Esophagus squamous epithelium (tissue), 4 donors: ENCODE results near the gene ICAM3.

Experiments
- POLR2A ChIP-seq, 4 donors: fragments of 450-650 bp; IDR thresholded peaks; one replicate each; pipeline ENCODE4 v1.6.1; 2017; ENCODE audit warnings: antibody characterized with exemption in 4 of 4, mild to moderate bottlenecking in 4 of 4, moderate library complexity in 3 of 4
- TF ChIP-seq, protein P1 (sequence below), 6 experiments: fragments of 450-650 bp in 4 of 6; fragments of 200-600 bp in 2 of 6; sonication (generic) in 2 of 6; IDR thresholded peaks; one replicate each; pipeline ENCODE4 v1.5.1; 2016 to 2019; ENCODE audit warnings: antibody characterized with exemption in 6 of 6, mild to moderate bottlenecking in 4 of 6, moderate library complexity in 4 of 6

DNA sequence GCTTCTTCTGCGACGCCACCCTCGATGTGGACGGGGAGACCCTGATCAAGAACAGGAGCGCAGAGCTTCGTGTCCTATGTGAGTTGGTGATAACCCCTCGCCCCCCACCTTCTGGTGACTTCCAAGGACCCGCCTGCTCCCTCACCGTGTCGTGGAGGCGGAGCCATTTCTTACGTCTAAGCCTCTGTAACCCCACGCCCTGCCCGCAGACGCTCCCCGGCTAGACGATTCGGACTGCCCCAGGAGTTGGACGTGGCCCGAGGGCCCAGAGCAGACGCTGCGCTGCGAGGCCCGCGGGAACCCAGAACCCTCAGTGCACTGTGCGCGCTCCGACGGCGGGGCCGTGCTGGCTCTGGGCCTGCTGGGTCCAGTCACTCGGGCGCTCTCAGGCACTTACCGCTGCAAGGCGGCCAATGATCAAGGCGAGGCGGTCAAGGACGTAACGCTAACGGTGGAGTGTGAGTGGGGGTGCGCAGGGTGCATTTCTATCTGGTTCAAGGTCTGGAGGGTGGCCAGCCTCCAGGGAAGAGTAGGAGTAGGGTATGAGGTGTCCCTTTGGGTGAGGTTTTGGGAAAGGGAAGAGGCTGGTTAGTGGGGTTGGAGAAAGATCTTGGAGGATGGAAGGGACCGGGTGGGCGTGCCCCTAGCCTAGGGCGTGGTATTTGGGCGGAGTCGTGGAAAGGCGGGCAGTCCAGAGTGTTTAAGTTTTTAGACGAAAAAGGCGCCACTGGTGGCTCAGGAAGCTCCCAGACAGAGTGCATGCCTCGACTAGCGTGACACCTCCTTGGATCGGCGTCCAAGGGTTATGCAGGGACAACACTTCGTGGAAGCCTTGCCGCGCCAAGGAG is 46.4 kb downstream of the ICAM3 start:
- TF ChIP-seq, protein P1, sequence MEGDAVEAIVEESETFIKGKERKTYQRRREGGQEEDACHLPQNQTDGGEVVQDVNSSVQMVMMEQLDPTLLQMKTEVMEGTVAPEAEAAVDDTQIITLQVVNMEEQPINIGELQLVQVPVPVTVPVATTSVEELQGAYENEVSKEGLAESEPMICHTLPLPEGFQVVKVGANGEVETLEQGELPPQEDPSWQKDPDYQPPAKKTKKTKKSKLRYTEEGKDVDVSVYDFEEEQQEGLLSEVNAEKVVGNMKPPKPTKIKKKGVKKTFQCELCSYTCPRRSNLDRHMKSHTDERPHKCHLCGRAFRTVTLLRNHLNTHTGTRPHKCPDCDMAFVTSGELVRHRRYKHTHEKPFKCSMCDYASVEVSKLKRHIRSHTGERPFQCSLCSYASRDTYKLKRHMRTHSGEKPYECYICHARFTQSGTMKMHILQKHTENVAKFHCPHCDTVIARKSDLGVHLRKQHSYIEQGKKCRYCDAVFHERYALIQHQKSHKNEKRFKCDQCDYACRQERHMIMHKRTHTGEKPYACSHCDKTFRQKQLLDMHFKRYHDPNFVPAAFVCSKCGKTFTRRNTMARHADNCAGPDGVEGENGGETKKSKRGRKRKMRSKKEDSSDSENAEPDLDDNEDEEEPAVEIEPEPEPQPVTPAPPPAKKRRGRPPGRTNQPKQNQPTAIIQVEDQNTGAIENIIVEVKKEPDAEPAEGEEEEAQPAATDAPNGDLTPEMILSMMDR (IDR thresholded peaks at IDR 0.05), result no peak
- TF ChIP-seq POLR2A (IDR thresholded peaks at IDR 0.05), result no peak
